Subcutaneous abdominal adipose tissue (tissue), 5 donors: ENCODE measurements around the gene MTHFD2L.
"Not testable (repeated sequence)": the region's sequence is repeated elsewhere in the genome, so short reads cannot be mapped to it uniquely, and the experiment has no call there.

Experiments used
- H3K27ac ChIP-seq: one replicate; pipeline ENCODE4 v1.7.0; 2013; ENCODE audit warnings: low read depth, mild to moderate bottlenecking, inconsistent platforms, low read length, moderate library complexity
- H3K27me3 ChIP-seq, 5 donors: one replicate each; pipeline ENCODE4 v1.7.0; 2013; ENCODE audit warnings: low read length in 5 of 5, inconsistent platforms in 1 of 5; ENCODE audit not compliant: control insufficient read depth in 5 of 5, insufficient read depth in 4 of 5
- H3K36me3 ChIP-seq, 5 donors: one replicate each; pipeline ENCODE4 v1.7.0; 2013; ENCODE audit warnings: low read length in 5 of 5; ENCODE audit not compliant: control insufficient read depth in 5 of 5, insufficient read depth in 5 of 5
- H3K4me1 ChIP-seq, 5 donors: one replicate each; pipeline ENCODE4 v1.7.0; 2013; ENCODE audit warnings: low read length in 5 of 5, mild to moderate bottlenecking in 3 of 5, moderate library complexity in 1 of 5; ENCODE audit not compliant: control insufficient read depth in 5 of 5, insufficient read depth in 5 of 5
- H3K4me3 ChIP-seq, 5 donors: one replicate each; pipeline ENCODE4 v1.7.0; 2013; ENCODE audit warnings: low read length in 5 of 5, low read depth in 1 of 5
- H3K9ac ChIP-seq, 5 donors: one replicate each; pipeline ENCODE4 v1.7.0; 2013; ENCODE audit warnings: low read length in 5 of 5, mild to moderate bottlenecking in 4 of 5, moderate library complexity in 3 of 5
- H3K9me3 ChIP-seq, 5 donors: one replicate each; pipeline ENCODE4 v1.7.0; 2013; ENCODE audit warnings: low read length in 5 of 5; ENCODE audit not compliant: control insufficient read depth in 5 of 5
- donor health status: healthy.
- donor health status: healthy.
- donor health status: healthy.
- donor health status: healthy.
- donor health status: healthy.

MTHFD2L gene

DNA sequence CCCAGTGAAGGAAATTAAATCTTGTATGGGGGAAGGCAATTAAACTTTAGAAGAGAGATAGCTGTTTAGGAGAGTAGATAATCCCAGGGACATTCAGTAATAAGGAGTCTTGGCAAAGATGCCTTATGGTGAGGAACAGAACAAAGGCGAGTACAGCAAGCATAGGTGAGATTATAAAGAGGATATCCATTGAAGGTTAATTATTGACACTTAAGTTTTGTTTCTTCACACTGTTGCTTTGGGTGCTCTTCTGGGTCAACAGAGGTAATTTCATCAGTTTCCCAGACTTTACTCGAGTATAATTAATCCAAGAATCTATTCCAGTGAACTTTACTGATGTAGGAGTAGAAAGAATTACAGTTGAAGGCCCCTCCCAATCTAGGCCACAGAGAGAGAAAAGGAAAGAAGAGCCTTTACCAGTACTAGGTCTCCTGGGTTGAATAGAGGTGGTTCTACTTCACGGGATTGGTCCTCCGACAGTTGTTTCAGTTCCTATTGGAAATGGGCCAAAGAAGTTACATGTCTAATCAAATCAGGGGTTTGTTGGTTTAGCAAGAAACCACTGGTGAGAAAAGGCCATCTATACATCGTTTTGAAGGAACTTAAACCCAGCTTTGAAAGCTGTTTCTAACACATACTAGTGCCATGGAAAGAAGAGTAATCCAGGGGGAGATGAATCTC, 177.6 kb downstream of the MTHFD2L start:
- Histone ChIP-seq H3K27me3 (no peaks in the 10 kb centered on the region), H3K36me3 (no peaks in the 10 kb centered on the region), H3K4me3 (no peak overlapping the region), H3K27ac (no peak overlapping the region), H3K4me1 (no peaks in the 10 kb centered on the region), H3K9me3 (no peaks in the 10 kb centered on the region), H3K9ac (no peak overlapping the region)

- Histone ChIP-seq H3K27me3 (no peaks in the 10 kb centered on the region), H3K9ac (no peak overlapping the region), H3K4me3 (no peak overlapping the region), H3K9me3 (peaks cover 0 to 2% (median under 1%) of the 10 kb centered on the region in 5 donors), H3K36me3 (no peaks in the 10 kb centered on the region), H3K4me1 (no peaks in the 10 kb centered on the region), H3K27ac (no peak overlapping the region)
These were observed 180.9 kb downstream of the MTHFD2L start for GRCh38 chr4:74338792-74339333.

DNA sequence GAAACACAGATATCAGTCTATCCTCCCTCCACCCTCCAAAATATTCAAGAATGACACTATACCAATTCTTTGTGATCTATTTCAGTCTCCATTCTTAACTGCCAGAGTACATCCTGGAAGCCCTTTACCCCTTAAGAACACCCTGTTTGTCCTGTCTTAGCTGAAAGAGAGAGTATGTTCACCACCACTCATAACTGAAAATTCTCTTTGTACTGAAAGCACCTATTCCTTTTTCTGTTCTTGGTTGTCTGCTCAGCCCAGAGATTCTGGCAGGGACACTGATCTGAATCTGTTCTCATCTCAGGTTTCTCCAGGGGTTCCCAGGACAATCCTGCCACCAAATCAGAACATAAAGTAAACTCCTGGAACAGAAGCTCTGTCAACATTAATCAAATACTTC, 181.6 kb downstream of the MTHFD2L start:
- no peak overlapping the region for H3K27ac ChIP-seq
- H3K36me3 ChIP-seq, result no peaks in the 10 kb centered on the region
- no peak overlapping the region for H3K9ac ChIP-seq
- H3K4me3 ChIP-seq, result no peak overlapping the region
- peaks cover 0 to 9% (median 7%) of the 10 kb centered on the region in 5 donors for H3K9me3 ChIP-seq
- H3K4me1 ChIP-seq, result no peaks in the 10 kb centered on the region
- H3K27me3 ChIP-seq, result no peaks in the 10 kb centered on the region

GRCh38 chr4:74340421-74340820, 182.5 kb downstream of the MTHFD2L start:
- not testable (repeated sequence) for H3K36me3 ChIP-seq, H3K27ac ChIP-seq, H3K4me3 ChIP-seq, H3K9ac ChIP-seq, H3K27me3 ChIP-seq, H3K4me1 ChIP-seq
- H3K9me3 ChIP-seq, result peaks cover 0 to 11% (median 7%) of the 10 kb centered on the region in 5 donors

- Histone ChIP-seq H3K4me1 (no peaks in the 10 kb centered on the region), H3K9me3 (peaks cover 0 to 11% (median 7%) of the 10 kb centered on the region in 5 donors), H3K27ac (no peak overlapping the region), H3K9ac (no peak overlapping the region), H3K27me3 (no peaks in the 10 kb centered on the region), H3K36me3 (no peaks in the 10 kb centered on the region), H3K4me3 (no peak overlapping the region)
These were observed 186.1 kb downstream of the MTHFD2L start for GRCh38 chr4:74344031-74344430.
